Dermis microvascular lymphatic vessel endothelial cell (primary cell): ENCODE data around the gene NKG7. TPM values are rescaled to one million over a fixed set of nuclear protein-coding genes. Genes with fewer than 3 reads are reported as not detected.
"Not testable (repeated sequence)": the region's sequence is repeated elsewhere in the genome, so short reads cannot be mapped to it uniquely, and the experiment has no call there.

Source experiments
- DNase-seq, 2 donors: peaks; one replicate each; pipeline versions ENCODE4 v3.0.0 to v3.0.0-alpha.2; 2010; ENCODE audit warnings: low read depth in 2 of 2
- total RNA-seq: library from RNA; depleted of rRNA; stranded (reverse); fragments of >200 nt; gene quantifications from 2 replicates; pipeline ENCODE4 v1.2.1, GENCODE V29; 2014

NKG7 gene
- total RNA-seq = not detected in 2 replicates

- DNase-seq = no peak
These were observed at the start of gene NKG7 for GRCh38 chr19:51372649-51373504. Gene NKG7 (minus strand): TSS chr19:51372654. CDS start chr19:51372535, 119 bp downstream.

- peak; percentile 45 to 74 for DNase-seq
These were observed 49.6 kb upstream of the NKG7 start for GRCh38 chr19:51422053-51422448.

- no peak for DNase-seq
These were observed 49.0 kb upstream of the NKG7 start for GRCh38 chr19:51421229-51422052.

- DNase-seq = not testable (repeated sequence)
These were observed 48.1 kb upstream of the NKG7 start for GRCh38 chr19:51420511-51420910.

GRCh38 chr19:51418707-51419106, 46.3 kb upstream of the NKG7 start:
- no peak for DNase-seq

- DNase-seq = no peak
These were observed 45.3 kb upstream of the NKG7 start for GRCh38 chr19:51417810-51418157.

GRCh38 chr19:51417107-51417809, 44.8 kb upstream of the NKG7 start, which contains the start of gene SIGLEC10:
Gene SIGLEC10 (minus strand): TSS chr19:51417642. CDS start chr19:51417581, 61 bp downstream.
- no peak for DNase-seq

- not testable (repeated sequence) for DNase-seq
These were observed 44.0 kb upstream of the NKG7 start for GRCh38 chr19:51416422-51416821.

- DNase-seq = no peak
These were observed 42.7 kb upstream of the NKG7 start for GRCh38 chr19:51415187-51415586.

- no peak for DNase-seq
These were observed 38.7 kb upstream of the NKG7 start for GRCh38 chr19:51410950-51411748.

- peak; percentile 17 to 52 for DNase-seq
These were observed 35.2 kb upstream of the NKG7 start for GRCh38 chr19:51407511-51408131.

- no peak for DNase-seq
These were observed 29.7 kb upstream of the NKG7 start for GRCh38 chr19:51402117-51402516.

- DNase-seq = not testable (repeated sequence)
These were observed 27.5 kb upstream of the NKG7 start for GRCh38 chr19:51399936-51400335.

- no peak for DNase-seq
These were observed 26.8 kb upstream of the NKG7 start for GRCh38 chr19:51399231-51399630.

- peak in 1 of 2 donors; percentile 30 for DNase-seq
These were observed 25.7 kb upstream of the NKG7 start for GRCh38 chr19:51398096-51398704.

GRCh38 chr19:51397453-51397852, 25.0 kb upstream of the NKG7 start:
- DNase-seq = not testable (repeated sequence)

GRCh38 chr19:51396175-51396574, 23.7 kb upstream of the NKG7 start:
- DNase-seq = no peak

- peak; percentile 94 to 95 for DNase-seq
These were observed 21.8 kb upstream of the NKG7 start for GRCh38 chr19:51394050-51394836.

GRCh38 chr19:51392701-51393100, 20.2 kb upstream of the NKG7 start:
- no peak for DNase-seq
